ENCODE measurements around the gene NHSL1. TPM values are rescaled to one million over a fixed set of nuclear protein-coding genes. Genes with fewer than 3 reads are reported as not detected.

The NHSL1 gene
- polyA plus RNA-seq, 1 experiment, result 10.5 TPM

DNA sequence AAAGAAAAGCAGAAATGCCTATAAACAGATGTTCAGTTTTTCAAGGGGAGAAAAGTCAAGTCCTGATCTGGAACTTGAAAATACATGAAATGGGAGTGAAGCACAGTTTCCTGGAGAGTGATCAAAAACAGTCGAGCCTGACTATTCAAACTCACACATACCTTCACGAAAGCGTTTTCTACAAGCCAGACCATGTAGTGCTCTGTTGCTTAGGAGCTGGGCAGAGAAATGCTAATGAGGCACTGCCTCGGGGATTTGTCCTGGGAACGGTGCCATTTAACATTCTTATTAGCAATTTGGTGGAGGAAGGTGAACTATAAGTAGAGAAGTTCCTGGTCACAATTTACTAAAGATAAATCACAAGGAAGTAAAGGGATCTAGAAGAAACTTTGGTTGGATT is 5.9 kb downstream of the NHSL1 start:
- ChIA-PET CTCF (interaction anchor here (0.8 to 1.2 kb wide), 3 partner anchors 16 to 35 kb away, joined by 3 to 7 read pairs (median 4); no protein-coding TSS in a partner anchor), POLR2A (no interaction called here)
- TF ChIP-seq, protein P1, sequence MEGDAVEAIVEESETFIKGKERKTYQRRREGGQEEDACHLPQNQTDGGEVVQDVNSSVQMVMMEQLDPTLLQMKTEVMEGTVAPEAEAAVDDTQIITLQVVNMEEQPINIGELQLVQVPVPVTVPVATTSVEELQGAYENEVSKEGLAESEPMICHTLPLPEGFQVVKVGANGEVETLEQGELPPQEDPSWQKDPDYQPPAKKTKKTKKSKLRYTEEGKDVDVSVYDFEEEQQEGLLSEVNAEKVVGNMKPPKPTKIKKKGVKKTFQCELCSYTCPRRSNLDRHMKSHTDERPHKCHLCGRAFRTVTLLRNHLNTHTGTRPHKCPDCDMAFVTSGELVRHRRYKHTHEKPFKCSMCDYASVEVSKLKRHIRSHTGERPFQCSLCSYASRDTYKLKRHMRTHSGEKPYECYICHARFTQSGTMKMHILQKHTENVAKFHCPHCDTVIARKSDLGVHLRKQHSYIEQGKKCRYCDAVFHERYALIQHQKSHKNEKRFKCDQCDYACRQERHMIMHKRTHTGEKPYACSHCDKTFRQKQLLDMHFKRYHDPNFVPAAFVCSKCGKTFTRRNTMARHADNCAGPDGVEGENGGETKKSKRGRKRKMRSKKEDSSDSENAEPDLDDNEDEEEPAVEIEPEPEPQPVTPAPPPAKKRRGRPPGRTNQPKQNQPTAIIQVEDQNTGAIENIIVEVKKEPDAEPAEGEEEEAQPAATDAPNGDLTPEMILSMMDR (IDR thresholded peaks at IDR 0.05; ENCODE audit: low read depth, low read length), result no peak
- Histone ChIP-seq H3K27me3 (ENCODE audit: control insufficient read depth, insufficient read depth, low read length) (no peaks in the 10 kb centered on the region), H3K4me3 (ENCODE audit: low read depth, low read length) (no peak overlapping the region), H3K9me3 (ENCODE audit: control insufficient read depth, insufficient read depth, low read length) (no peaks in the 10 kb centered on the region), H3K27ac (ENCODE audit: low read depth, low read length) (no peak overlapping the region)
- DNase-seq (ENCODE audit: low read depth, low spot score), result no peak

DNA sequence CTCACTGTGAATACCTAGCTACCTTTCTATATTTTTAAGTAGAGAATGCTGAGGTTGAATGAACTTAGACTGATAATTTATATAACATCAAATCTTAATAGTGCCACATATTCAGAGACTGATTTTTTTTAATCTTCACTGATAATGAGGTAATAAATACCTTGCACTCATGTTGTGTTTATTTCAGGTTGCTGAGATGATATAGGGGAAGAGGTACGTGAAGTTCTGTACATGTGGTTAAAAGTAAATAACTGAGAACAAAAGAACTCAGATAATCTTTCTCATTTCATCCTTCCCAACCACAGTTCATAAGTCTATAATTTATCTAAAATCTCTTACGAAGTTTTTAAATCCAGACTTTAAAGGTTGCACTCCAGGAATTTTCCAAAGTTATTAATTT is 6.4 kb downstream of the NHSL1 start:
- no peak overlapping the region for H3K4me3 ChIP-seq (ENCODE audit: low read depth, low read length)
- no peaks in the 10 kb centered on the region for H3K9me3 ChIP-seq (ENCODE audit: control insufficient read depth, insufficient read depth, low read length)
- TF ChIP-seq, protein P1 (IDR thresholded peaks at IDR 0.05; ENCODE audit: low read depth, low read length), result no peak
- DNase-seq (ENCODE audit: low read depth, low spot score), result no peak
- ChIA-PET POLR2A (no interaction called here), CTCF (no interaction called here)
- no peak overlapping the region for H3K27ac ChIP-seq (ENCODE audit: low read depth, low read length)
- no peaks in the 10 kb centered on the region for H3K27me3 ChIP-seq (ENCODE audit: control insufficient read depth, insufficient read depth, low read length)

DNA sequence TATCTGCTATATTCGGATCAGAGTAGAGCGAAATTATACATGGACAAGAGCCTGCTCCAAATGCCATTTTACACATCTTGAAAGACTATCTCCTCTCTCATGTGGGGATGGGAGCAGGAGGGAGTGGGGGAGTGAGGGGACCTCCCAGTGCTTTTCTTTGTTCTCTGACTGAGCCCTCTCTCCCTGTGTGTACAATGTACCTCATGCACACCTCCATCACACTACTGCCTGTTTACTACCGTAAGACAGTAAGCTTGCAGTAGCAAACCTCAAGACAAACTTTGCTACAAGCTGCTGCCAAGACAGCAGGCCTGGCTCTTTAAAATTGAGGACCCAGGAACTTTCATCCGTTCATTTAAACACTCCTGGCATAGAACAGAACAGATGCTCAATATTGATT is 7.2 kb downstream of the NHSL1 start:
- H3K27ac ChIP-seq (ENCODE audit: low read depth, low read length), result no peak overlapping the region
- DNase-seq (ENCODE audit: low read depth, low spot score), result no peak
- no peaks in the 10 kb centered on the region for H3K27me3 ChIP-seq (ENCODE audit: control insufficient read depth, insufficient read depth, low read length)
- H3K4me3 ChIP-seq (ENCODE audit: low read depth, low read length), result no peak overlapping the region
- ChIA-PET CTCF (interaction anchor here (0.6 kb wide), 1 partner anchor 17 kb away, joined by 3 read pairs; no protein-coding TSS in a partner anchor), POLR2A (no interaction called here)
- TF ChIP-seq, protein P1 (IDR thresholded peaks at IDR 0.05; ENCODE audit: low read depth, low read length), result no peak
- no peaks in the 10 kb centered on the region for H3K9me3 ChIP-seq (ENCODE audit: control insufficient read depth, insufficient read depth, low read length)

DNA sequence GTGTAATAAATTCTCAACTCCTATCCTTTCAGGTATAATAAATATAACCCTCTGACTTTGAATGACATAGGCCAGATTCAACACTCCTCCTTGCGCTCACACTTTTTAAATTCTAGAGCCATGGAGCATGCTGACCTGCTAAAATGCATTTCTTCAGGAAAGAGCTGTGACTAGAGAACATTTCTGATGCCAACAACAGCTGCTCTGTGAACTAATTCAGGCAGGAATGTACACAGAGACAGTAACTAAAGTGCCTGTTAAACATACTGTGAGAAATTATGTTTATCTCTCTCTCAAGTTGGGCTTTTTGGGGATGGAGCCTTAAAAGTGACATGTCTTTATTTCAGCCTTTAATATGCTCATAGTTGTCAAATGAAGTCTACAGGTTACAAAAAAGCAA is 8.3 kb downstream of the NHSL1 start:
- H3K4me3 ChIP-seq (ENCODE audit: low read depth, low read length), result no peak overlapping the region
- ChIA-PET POLR2A (no interaction called here), CTCF (interaction anchor here (1.0 kb wide), 1 partner anchor 375 kb away, joined by 3 read pairs; no protein-coding TSS in a partner anchor)
- no peaks in the 10 kb centered on the region for H3K27me3 ChIP-seq (ENCODE audit: control insufficient read depth, insufficient read depth, low read length)
- H3K27ac ChIP-seq (ENCODE audit: low read depth, low read length), result no peak overlapping the region
- no peaks in the 10 kb centered on the region for H3K9me3 ChIP-seq (ENCODE audit: control insufficient read depth, insufficient read depth, low read length)
- no peak for DNase-seq (ENCODE audit: low read depth, low spot score)
- TF ChIP-seq, protein P1 (IDR thresholded peaks at IDR 0.05; ENCODE audit: low read depth, low read length), result no peak

DNA sequence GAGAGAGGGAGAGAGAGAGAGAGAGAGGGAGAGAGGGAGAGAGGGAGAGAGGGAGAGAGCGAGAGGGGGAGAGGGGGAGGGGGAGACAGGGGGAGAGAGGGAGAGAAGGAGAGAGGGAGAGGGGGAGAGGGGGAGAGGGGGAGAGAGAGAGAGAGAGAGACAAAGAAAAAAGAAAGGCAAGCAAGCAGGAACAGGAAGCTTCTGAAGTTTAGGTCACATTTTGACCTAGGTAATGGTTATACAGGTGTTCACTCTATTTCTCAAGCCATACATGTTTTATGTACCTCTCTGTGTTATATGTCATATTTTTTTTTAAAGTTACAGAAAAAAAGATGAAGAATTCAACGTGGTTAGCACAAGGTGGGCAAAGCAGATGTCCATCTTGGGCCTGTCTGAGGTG is 9.4 kb downstream of the NHSL1 start:
- POLR2A ChIA-PET, result no interaction called here
- no peak overlapping the region for H3K4me3 ChIP-seq (ENCODE audit: low read depth, low read length)
- no peak for DNase-seq (ENCODE audit: low read depth, low spot score)
- H3K9me3 ChIP-seq (ENCODE audit: control insufficient read depth, insufficient read depth, low read length), result no peaks in the 10 kb centered on the region
- CTCF ChIA-PET, result no interaction called here
- no peak overlapping the region for H3K27ac ChIP-seq (ENCODE audit: low read depth, low read length)
- H3K27me3 ChIP-seq (ENCODE audit: control insufficient read depth, insufficient read depth, low read length), result no peaks in the 10 kb centered on the region
- TF ChIP-seq, protein P1 (IDR thresholded peaks at IDR 0.05; ENCODE audit: low read depth, low read length), result no peak

Data from AG04450 (cell line).